ENCODE results near the gene KCNK4.

KCNK4 gene

GRCh38 chr11:64292460-64293254 is 1.6 kb downstream of the KCNK4 start:
- no peak overlapping the region for H2AFZ ChIP-seq (ENCODE audit: low read depth)
- no peaks in the 10 kb centered on the region for H4K20me1 ChIP-seq (ENCODE audit: insufficient read depth)
- H3K27me3 ChIP-seq (ENCODE audit: insufficient read depth, low read depth), result no peaks in the 10 kb centered on the region; the same call in 1 of the 2 replicates
- H3K4me3 ChIP-seq (IDR thresholded peaks at IDR 0.05; ENCODE audit: insufficient read depth, low read depth, low read length), result no peak overlapping the region
- no peak overlapping the region for H3K4me2 ChIP-seq
- no peak overlapping the region for H3K27ac ChIP-seq
- H3K4me1 ChIP-seq (ENCODE audit: low read depth, poor library complexity, severe bottlenecking), result no peaks in the 10 kb centered on the region
- no peak for TF ChIP-seq CTCF (conservative IDR thresholded peaks at IDR 0.05; ENCODE audit: low read depth, low read length)
- H3K9ac ChIP-seq, result no peak overlapping the region
- no peaks in the 10 kb centered on the region for H3K79me2 ChIP-seq (ENCODE audit: insufficient read depth, low read depth)
- H3K36me3 ChIP-seq (ENCODE audit: insufficient read depth), result no peaks in the 10 kb centered on the region

- H3K4me3 ChIP-seq (IDR thresholded peaks at IDR 0.05; ENCODE audit: insufficient read depth, low read depth, low read length), result no peak overlapping the region
- no peaks in the 10 kb centered on the region for H4K20me1 ChIP-seq (ENCODE audit: insufficient read depth)
- peaks cover 4% of the 10 kb centered on the region; the same call in 1 of the 2 replicates for H3K27me3 ChIP-seq (ENCODE audit: insufficient read depth, low read depth)
- H3K9ac ChIP-seq, result no peak overlapping the region
- no peaks in the 10 kb centered on the region for H3K4me1 ChIP-seq (ENCODE audit: low read depth, poor library complexity, severe bottlenecking)
- no peak for TF ChIP-seq CTCF (conservative IDR thresholded peaks at IDR 0.05; ENCODE audit: low read depth, low read length)
- no peak overlapping the region for H2AFZ ChIP-seq (ENCODE audit: low read depth)
- H3K4me2 ChIP-seq, result no peak overlapping the region
- no peaks in the 10 kb centered on the region for H3K79me2 ChIP-seq (ENCODE audit: insufficient read depth, low read depth)
- no peak overlapping the region for H3K27ac ChIP-seq
- H3K36me3 ChIP-seq (ENCODE audit: insufficient read depth), result no peaks in the 10 kb centered on the region
Measured at GRCh38 chr11:64294774-64295173, 3.7 kb downstream of the KCNK4 start.

- Histone ChIP-seq H3K4me1 (ENCODE audit: low read depth, poor library complexity, severe bottlenecking) (peaks cover 2% of the 10 kb centered on the region), H3K9ac (no peak overlapping the region), H4K20me1 (ENCODE audit: insufficient read depth) (no peaks in the 10 kb centered on the region), H3K79me2 (ENCODE audit: insufficient read depth, low read depth) (no peaks in the 10 kb centered on the region), H3K4me3 (IDR thresholded peaks at IDR 0.05; ENCODE audit: insufficient read depth, low read depth, low read length) (no peak overlapping the region), H3K4me2 (no peak overlapping the region), H3K36me3 (ENCODE audit: insufficient read depth) (no peaks in the 10 kb centered on the region), H2AFZ (ENCODE audit: low read depth) (no peak overlapping the region), H3K27ac (no peak overlapping the region), H3K27me3 (ENCODE audit: insufficient read depth, low read depth) (peaks cover 13% of the 10 kb centered on the region)
- no peak for TF ChIP-seq CTCF (conservative IDR thresholded peaks at IDR 0.05; ENCODE audit: low read depth, low read length)
Measured at GRCh38 chr11:64295760-64296159, 4.7 kb downstream of the KCNK4 start.

GRCh38 chr11:64296236-64296635 is 5.1 kb downstream of the KCNK4 start:
- no peaks in the 10 kb centered on the region for H3K36me3 ChIP-seq (ENCODE audit: insufficient read depth)
- no peak for TF ChIP-seq CTCF (conservative IDR thresholded peaks at IDR 0.05; ENCODE audit: low read depth, low read length)
- H2AFZ ChIP-seq (ENCODE audit: low read depth), result no peak overlapping the region
- no peak overlapping the region for H3K9ac ChIP-seq
- H4K20me1 ChIP-seq (ENCODE audit: insufficient read depth), result no peaks in the 10 kb centered on the region
- H3K4me3 ChIP-seq (IDR thresholded peaks at IDR 0.05; ENCODE audit: insufficient read depth, low read depth, low read length), result no peak overlapping the region
- peaks cover 7% of the 10 kb centered on the region for H3K4me1 ChIP-seq (ENCODE audit: low read depth, poor library complexity, severe bottlenecking)
- peaks cover 14% of the 10 kb centered on the region for H3K27me3 ChIP-seq (ENCODE audit: insufficient read depth, low read depth)
- H3K4me2 ChIP-seq, result no peak overlapping the region
- no peaks in the 10 kb centered on the region for H3K79me2 ChIP-seq (ENCODE audit: insufficient read depth, low read depth)
- H3K27ac ChIP-seq, result no peak overlapping the region
